ENCODE results near the gene CT45A3.
"Not testable (repeated sequence)": the region's sequence is repeated elsewhere in the genome, so short reads cannot be mapped to it uniquely, and the experiment has no call there.

The CT45A3 gene

DNA sequence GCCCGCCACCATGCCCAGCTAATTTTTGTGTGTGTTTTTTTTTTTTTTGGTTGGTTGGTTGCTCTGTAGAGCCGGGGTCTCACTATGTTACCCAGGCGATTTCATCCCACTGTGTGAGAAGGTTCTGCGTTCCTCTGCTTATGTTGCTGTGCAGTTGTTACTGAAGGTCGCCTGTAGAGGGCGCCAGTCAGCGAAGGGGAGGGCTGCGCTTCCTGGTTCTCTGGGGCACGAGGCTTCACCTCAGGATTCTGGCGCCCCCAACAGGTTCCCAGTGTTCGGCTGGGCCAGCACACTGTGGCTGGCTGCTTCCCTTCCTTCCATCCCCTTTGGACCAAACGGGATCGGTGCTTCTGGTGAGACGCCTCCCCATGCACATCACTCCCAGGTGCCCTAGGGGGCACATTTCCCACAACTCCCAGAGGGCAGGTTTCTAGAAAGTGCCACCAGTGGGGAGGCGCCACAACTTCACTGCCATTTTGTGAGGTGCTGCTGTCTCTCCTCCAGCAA, 54.8 kb downstream of the CT45A3 start, which contains the start of gene CT45A1:
TSS of gene CT45A1 (plus strand) at position 457 of the 507 bp plus-strand sequence. CDS start 5,302 bp downstream, outside the sequence.
- DNase-seq (ENCODE audit: low spot score); in situ Hi-C loops (cut with MboI; ENCODE audit: low pct_unique_long_range_greater_than_20kb, low sequenced_read_pairs, unreplicated experiment): not testable (repeated sequence)
- TF ChIP-seq, protein P1, sequence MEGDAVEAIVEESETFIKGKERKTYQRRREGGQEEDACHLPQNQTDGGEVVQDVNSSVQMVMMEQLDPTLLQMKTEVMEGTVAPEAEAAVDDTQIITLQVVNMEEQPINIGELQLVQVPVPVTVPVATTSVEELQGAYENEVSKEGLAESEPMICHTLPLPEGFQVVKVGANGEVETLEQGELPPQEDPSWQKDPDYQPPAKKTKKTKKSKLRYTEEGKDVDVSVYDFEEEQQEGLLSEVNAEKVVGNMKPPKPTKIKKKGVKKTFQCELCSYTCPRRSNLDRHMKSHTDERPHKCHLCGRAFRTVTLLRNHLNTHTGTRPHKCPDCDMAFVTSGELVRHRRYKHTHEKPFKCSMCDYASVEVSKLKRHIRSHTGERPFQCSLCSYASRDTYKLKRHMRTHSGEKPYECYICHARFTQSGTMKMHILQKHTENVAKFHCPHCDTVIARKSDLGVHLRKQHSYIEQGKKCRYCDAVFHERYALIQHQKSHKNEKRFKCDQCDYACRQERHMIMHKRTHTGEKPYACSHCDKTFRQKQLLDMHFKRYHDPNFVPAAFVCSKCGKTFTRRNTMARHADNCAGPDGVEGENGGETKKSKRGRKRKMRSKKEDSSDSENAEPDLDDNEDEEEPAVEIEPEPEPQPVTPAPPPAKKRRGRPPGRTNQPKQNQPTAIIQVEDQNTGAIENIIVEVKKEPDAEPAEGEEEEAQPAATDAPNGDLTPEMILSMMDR (IDR thresholded peaks at IDR 0.05; ENCODE audit: extremely low read depth, insufficient read depth, missing control alignments) = peak; percentile 44
